Fibroblast of pulmonary artery (primary cell): Measurements from ENCODE around the gene GOLGA7B.

ENCODE experiments used
- DNase-seq: peaks from one replicate; pipeline ENCODE4 v3.0.0-alpha.2; 2010; ENCODE audit warnings: low read depth
- H3K4me3 ChIP-seq: replicated peaks from 2 replicates; pipeline ENCODE4 v1.5.1; 2011; ENCODE audit warnings: low read depth, mild to moderate bottlenecking, control low read depth, low read length, moderate library complexity
- TF ChIP-seq, protein P1 (sequence below): IDR thresholded peaks from 2 replicates; pipeline ENCODE4 v1.5.1; 2011; ENCODE audit warnings: mild to moderate bottlenecking, control low read depth, low read length, inconsistent platforms; ENCODE audit errors: missing control alignments

Gene GOLGA7B

DNA sequence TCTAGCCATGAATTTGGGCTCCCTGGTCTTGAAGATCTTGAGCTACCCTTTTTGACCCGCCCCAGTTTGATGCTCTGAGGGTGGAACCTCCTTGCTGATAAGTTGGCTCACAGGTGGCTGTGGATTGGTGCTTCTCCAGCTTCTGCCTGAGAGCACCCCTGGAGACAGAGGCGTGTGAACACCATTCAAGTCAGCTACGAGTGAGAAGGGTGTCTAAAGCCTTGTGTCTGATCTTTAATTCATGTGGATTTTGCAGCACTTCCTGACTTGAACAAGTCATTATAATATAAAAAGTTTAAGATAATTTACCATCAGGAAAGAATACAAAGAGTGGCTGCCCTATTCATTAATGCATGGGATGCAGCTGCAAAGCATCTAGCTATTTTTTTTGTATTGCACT is 37.7 kb upstream of the GOLGA7B start:
- no peak for DNase-seq
- no peak overlapping the region for H3K4me3 ChIP-seq
- TF ChIP-seq, protein P1, sequence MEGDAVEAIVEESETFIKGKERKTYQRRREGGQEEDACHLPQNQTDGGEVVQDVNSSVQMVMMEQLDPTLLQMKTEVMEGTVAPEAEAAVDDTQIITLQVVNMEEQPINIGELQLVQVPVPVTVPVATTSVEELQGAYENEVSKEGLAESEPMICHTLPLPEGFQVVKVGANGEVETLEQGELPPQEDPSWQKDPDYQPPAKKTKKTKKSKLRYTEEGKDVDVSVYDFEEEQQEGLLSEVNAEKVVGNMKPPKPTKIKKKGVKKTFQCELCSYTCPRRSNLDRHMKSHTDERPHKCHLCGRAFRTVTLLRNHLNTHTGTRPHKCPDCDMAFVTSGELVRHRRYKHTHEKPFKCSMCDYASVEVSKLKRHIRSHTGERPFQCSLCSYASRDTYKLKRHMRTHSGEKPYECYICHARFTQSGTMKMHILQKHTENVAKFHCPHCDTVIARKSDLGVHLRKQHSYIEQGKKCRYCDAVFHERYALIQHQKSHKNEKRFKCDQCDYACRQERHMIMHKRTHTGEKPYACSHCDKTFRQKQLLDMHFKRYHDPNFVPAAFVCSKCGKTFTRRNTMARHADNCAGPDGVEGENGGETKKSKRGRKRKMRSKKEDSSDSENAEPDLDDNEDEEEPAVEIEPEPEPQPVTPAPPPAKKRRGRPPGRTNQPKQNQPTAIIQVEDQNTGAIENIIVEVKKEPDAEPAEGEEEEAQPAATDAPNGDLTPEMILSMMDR, result no peak

DNA sequence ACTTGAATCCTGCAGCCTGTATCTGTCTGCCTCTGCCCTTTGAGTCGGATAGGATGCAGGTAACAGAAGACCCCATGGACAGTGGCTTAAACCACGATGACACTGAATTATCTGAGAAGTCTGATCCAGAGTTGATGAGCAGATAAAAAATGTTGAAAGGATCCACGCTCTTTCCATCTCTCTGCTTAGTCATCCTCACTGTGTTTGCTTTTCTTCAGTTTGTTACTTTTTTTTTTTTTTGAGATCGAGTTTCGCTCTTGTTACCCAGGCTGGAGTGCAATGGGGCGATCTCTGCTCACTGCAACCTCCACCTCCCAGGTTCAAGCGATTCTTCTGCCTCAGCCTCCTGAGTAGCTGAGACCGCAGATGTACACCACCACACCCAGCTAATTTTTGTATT is 36.9 kb upstream of the GOLGA7B start:
- TF ChIP-seq, protein P1, result no peak
- DNase-seq, result no peak
- H3K4me3 ChIP-seq, result no peak overlapping the region

DNA sequence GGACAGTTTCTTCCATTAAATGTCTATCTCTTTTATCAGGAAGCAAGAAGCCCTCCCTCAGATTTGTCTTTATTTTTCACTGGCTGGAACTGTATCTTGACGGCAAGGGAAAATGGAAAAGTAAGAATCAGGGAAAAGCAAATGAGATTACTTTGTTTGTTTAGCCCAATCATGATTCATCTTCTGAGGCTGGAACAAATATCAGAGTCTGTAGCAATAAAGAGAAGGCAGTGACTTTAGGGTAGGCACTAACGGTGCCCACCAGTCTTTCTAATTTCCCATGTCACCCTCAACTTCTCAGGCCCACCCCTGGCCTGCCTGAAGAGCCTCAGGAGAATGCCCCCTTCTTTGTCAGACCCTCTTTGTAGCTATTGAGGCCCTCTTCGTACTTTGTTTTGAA is 36.3 kb upstream of the GOLGA7B start:
- H3K4me3 ChIP-seq, result no peak overlapping the region
- TF ChIP-seq, protein P1, result no peak
- no peak for DNase-seq

DNA sequence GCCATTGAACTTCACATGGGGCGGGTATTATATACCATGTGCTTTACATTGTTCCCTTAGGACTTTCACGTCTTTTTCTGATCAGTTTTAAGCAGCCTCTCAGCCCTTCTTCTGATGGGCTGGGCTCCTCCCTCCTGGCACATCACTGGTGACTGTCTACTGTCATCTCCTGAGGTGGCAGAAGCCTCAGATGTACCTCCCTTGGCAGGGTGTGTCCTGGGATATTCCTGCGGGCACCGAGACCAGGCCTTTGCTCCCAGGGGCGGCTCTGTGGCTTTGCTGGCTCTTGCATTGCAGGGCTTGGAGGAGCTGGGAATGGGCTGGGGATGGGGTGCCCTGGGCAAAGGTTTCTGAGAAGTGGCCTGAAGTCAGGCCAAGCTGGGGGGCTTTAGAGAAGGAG is 34.6 kb upstream of the GOLGA7B start:
- no peak overlapping the region for H3K4me3 ChIP-seq
- TF ChIP-seq, protein P1, result no peak
- no peak for DNase-seq

DNA sequence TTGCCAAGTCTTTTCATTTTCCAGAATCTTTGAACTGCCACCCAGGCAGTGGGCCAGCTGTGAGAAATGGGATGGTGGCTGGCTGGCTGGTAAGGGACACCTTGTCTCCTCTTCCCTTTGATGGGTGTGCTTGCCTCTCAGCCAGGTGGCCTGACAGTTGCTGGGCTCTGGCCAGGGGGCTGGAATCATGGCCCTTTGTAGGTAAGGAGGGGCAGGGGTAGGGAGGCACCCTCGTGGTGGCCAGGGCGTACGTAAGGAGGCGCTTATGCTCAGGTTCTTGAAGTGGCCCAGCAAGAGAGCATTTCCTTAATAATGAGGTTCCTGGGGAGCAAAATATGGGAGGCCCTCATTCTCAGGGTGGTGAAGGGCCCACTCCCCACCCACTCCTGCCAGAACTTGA is 33.0 kb upstream of the GOLGA7B start:
- DNase-seq, result no peak
- no peak overlapping the region for H3K4me3 ChIP-seq
- TF ChIP-seq, protein P1, result no peak

DNA sequence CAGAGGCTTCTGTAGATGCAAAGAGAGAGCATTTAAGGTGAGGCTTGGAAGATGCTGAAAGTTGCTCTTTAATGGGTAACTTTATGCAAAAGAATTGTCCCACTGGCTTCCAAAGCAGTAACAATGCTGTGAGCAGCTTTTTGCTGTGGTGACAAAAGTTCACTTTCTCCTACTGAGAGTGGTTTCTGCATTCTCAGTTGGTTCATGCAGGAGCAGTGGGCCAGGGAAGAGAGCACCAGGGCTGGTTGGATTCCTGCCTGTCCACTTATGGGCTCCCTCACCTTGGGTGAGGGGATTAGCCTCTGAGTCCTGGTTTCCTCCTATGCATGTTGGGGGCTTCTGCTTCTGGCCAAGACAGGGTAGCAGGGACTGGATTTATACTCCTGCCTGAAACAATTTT is 31.1 kb upstream of the GOLGA7B start:
- no peak for DNase-seq
- H3K4me3 ChIP-seq, result no peak overlapping the region
- TF ChIP-seq, protein P1, result no peak

DNA sequence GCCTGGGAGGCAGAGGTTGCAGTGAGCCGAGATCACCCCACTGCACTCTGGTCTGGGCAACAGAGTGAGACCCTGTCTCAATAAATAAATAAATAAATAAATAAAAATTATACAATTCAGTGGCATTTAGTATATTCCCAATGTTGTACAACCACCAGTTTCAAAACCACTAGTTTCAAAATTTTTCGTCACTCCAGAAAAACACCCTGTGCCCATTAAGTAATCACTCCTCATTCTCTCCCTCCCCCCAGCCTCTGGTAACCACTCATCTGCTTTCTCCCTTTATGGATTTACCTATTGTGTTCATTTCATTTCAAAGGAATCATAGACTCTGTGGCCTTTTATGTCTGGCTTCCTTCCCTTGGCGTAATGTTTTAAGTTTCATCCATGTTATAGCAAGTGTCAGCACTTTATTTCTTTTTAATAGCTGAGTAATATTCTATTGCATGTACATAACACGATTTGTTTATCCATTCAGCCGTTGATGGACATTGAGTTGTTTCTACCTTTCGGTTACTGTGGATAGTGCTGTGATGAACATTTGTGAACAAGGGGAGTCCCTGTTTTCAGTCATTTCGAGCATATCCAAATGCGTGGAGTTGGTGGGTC is 29.4 kb upstream of the GOLGA7B start:
- no peak overlapping the region for H3K4me3 ChIP-seq
- TF ChIP-seq, protein P1, result no peak
- DNase-seq, result no peak
